Measurements from ENCODE around the gene RGL3.

DNA sequence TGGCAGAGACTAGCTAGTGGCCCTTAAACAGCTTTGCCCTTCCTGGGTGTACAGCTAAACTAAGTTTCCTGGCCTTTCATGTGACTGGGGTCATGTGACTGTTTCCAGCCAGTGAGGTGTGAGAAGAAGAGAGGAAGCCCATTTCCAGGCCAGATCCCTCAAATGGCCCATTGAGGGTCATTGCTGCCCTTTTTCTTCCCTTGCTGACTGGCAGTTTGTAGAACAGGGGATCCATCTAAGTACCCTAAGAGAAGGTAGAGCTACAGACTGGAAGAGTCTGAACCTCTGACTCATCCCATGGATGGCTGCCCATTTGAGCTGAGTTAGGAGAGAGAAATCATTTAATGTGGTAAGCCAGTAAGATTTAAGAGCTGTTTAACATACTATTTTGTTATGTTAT, 41.9 kb downstream of the RGL3 start:
- TF ChIP-seq, protein P1, sequence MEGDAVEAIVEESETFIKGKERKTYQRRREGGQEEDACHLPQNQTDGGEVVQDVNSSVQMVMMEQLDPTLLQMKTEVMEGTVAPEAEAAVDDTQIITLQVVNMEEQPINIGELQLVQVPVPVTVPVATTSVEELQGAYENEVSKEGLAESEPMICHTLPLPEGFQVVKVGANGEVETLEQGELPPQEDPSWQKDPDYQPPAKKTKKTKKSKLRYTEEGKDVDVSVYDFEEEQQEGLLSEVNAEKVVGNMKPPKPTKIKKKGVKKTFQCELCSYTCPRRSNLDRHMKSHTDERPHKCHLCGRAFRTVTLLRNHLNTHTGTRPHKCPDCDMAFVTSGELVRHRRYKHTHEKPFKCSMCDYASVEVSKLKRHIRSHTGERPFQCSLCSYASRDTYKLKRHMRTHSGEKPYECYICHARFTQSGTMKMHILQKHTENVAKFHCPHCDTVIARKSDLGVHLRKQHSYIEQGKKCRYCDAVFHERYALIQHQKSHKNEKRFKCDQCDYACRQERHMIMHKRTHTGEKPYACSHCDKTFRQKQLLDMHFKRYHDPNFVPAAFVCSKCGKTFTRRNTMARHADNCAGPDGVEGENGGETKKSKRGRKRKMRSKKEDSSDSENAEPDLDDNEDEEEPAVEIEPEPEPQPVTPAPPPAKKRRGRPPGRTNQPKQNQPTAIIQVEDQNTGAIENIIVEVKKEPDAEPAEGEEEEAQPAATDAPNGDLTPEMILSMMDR (IDR thresholded peaks at IDR 0.05; ENCODE audit: low read depth, low read length, missing input control) = no peak
- TF ChIP-seq TAF1 (conservative IDR thresholded peaks at IDR 0.05) (no peak), RXRA (IDR thresholded peaks at IDR 0.05) (no peak), GABPA (IDR thresholded peaks at IDR 0.05 in 1 of 2, conservative IDR thresholded peaks at IDR 0.05 in 1 of 2) (no peak), FOXA2 (IDR thresholded peaks at IDR 0.05) (no peak), YY1 (IDR thresholded peaks at IDR 0.05) (no peak), RAD21 (IDR thresholded peaks at IDR 0.05) (no peak), EGR1 (IDR thresholded peaks at IDR 0.05; ENCODE audit: low read depth in 2 of 2) (no peak), SP1 (IDR thresholded peaks at IDR 0.05) (no peak)
- TF ChIP-seq, protein P2, sequence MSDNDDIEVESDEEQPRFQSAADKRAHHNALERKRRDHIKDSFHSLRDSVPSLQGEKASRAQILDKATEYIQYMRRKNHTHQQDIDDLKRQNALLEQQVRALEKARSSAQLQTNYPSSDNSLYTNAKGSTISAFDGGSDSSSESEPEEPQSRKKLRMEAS (IDR thresholded peaks at IDR 0.05) = no peak
- TF ChIP-seq, protein P3, sequence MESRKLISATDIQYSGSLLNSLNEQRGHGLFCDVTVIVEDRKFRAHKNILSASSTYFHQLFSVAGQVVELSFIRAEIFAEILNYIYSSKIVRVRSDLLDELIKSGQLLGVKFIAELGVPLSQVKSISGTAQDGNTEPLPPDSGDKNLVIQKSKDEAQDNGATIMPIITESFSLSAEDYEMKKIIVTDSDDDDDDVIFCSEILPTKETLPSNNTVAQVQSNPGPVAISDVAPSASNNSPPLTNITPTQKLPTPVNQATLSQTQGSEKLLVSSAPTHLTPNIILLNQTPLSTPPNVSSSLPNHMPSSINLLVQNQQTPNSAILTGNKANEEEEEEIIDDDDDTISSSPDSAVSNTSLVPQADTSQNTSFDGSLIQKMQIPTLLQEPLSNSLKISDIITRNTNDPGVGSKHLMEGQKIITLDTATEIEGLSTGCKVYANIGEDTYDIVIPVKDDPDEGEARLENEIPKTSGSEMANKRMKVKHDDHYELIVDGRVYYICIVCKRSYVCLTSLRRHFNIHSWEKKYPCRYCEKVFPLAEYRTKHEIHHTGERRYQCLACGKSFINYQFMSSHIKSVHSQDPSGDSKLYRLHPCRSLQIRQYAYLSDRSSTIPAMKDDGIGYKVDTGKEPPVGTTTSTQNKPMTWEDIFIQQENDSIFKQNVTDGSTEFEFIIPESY (IDR thresholded peaks at IDR 0.05) = no peak

All from liver (tissue), 3 donors.